ENCODE data around the gene HOXC12.

HOXC12 gene

GRCh38 chr12:53998110-53998899 is 43.6 kb downstream of the HOXC12 start:
- no peak for DNase-seq

GRCh38 chr12:53998900-53999236 is 44.2 kb downstream of the HOXC12 start:
- no peak for DNase-seq

DNA sequence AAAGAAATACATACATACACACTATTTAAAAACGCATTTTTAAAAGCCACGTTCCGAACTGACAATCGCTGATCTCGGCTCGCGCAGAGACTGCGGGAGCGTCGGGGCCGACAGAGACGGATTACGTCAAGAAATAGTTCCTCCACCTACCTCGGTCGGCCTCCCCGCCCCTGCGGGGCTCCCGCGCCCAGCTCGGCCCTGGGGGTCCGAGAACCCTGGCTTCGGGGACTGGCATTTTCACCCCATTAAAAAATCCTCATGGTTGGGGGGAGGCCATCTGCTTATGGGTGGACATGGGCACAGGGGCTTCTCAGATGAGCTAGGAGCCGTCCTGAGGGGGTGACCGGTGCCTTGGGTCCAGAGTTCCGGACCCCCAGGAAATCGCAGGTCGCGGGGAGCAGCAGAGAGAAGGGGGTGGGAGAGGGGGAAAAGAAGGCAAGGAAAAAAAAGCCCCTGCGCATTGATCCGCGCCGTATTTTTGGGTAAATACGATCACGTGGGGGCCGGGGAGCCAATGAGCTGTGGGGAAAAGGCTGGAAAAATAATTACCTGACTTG is 44.9 kb downstream of the HOXC12 start:
- peak; percentile 57 for DNase-seq

- no peak for DNase-seq
Observed at GRCh38 chr12:54000116-54001114, 45.7 kb downstream of the HOXC12 start, which contains the start of gene HOXC9. TSS of gene HOXC9 (plus strand) at chr12:54000161. CDS start at chr12:54000189, 28 bp downstream.

DNA sequence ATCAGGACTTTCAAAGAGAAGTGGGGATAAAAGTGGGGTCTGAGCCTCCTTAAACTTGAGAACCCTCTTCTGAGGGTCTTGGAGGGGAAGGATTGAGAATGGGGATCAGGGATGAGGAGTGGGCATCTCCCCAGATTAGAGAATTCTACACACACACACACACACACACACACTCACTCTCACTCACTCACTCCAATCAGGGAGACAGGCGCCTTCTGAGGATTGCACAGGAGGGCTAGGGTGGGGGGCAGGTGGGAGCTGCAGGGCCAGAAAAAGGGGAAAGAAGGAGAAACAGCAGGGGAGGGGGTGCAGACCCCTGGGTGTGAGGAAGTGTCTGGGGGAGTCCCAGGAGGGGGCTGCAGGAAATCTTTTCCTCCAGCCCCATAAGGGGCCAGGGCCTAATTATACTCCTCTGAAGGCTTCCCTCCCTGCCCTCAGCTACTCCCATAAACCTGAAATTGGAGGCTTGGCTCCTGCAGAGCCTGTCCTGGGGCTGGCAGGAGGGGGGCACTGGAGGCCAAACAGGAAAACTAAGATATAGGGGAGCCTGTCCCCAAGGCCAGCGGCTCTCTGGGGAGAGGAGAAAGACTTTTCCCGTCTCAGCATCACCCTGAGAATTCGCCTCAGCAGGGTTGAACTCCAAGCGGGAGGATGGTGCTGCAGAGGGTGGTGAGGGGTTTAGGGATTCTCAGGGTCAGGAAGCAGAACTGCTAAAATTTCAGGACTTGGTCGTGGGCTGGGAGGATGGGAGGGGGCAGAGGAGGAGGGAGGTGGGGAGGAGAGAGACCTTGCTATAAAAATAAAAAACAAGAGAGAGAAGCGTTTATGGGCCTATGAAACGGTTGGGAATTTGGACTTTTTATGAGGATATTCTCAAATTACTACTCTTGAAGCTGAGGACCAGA is 46.8 kb downstream of the HOXC12 start:
- no peak for DNase-seq

GRCh38 chr12:54002278-54002914 is 47.7 kb downstream of the HOXC12 start:
- DNase-seq: no peak

- no peak for DNase-seq
Observed at GRCh38 chr12:54002915-54003389, 48.2 kb downstream of the HOXC12 start.

GRCh38 chr12:54003625-54004024 is 48.9 kb downstream of the HOXC12 start:
- no peak for DNase-seq

- DNase-seq: no peak
Observed at GRCh38 chr12:54004063-54004840, 49.5 kb downstream of the HOXC12 start.

- DNase-seq: no peak
Observed at GRCh38 chr12:54004841-54005530, 50.3 kb downstream of the HOXC12 start.

- DNase-seq: no peak
Observed at GRCh38 chr12:54005531-54005852, 50.8 kb downstream of the HOXC12 start.

DNA sequence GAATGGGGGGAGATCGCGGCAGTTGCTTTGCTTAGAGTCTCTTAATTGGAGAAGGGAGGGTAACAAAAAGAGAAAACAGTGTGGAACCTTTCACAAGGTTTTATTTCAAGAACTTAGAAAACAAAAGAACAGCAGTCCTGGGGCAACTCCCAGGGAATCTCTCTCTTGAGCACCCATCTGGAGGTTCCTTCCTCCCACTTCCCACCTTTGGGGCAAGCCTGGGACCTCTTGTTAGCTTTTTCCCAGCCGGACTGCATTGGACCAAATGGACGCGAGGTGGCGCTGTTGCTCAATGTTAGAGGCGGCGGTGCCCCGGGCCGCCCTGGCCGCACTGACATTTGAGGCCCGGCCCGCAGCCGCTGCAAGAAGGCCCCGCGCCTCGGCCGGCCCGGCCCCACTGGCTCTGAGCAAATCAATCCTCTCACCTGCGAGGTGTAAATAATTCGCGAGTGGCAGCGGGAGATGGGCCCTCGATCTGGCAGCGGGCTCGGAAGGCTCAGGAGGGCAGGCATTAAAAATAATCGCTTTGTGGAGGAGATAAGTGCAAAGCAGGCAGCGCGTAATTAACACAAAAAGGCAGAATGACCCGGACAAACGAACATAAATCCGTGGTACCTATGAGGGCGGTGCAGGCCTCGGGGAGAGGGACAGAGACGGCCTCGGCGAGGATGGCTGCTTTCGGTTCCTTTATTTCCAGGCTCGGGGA is 51.3 kb downstream of the HOXC12 start:
- peak; percentile 88 for DNase-seq

DNA sequence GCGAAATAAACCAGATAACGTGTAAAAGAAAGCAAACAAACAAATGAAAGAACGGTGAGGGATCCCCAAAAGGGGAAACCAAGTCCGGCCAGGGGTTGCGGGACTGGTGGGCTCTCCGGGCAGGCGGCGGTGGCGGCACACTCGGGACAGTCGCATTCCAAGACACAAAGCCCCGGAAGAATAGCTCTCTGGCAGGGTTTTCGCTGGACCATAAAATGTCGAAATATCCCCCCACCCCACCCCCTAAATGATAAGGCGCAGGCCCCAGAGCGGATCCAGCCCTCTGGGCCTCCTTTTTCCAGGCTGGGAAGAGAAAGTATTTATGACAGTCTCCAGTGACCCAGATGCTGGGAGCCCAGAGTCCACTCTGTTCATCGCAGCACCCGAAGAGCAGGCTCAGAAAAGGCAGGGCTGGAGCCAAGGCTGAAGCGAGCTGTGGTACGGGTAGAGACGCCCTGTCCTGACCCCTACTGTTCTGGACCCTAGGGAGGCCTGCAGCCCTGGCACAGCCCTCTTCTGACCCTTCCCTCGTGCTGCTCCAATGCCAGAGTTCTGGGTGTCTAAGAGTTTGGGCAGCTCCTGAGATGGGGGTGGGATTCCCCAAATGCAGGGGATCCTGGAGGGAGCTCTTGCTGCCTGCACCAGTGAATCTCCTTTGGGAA is 52.0 kb downstream of the HOXC12 start:
- no peak for DNase-seq

- no peak for DNase-seq
Observed at GRCh38 chr12:54007538-54008259, 53.0 kb downstream of the HOXC12 start.

GRCh38 chr12:54008260-54008552 is 53.5 kb downstream of the HOXC12 start:
- DNase-seq: no peak

Measured in stimulated activated CD4-positive, alpha-beta T cell treated with anti-CD3 and anti-CD28 coated beads, Interleukin-15, amount 100 ng/mL, for 24 hours (primary cell).